BLaER1 (cell line): ENCODE measurements around the gene PTPRD.
"Not testable (repeated sequence)": the region's sequence is repeated elsewhere in the genome, so short reads cannot be mapped to it uniquely, and the experiment has no call there.

ENCODE experiments used
- H3K27ac ChIP-seq: shearing (Covaris generic); formaldehyde crosslinking; 2 replicates; pipeline ENCODE4 v1.8.1; 2022
- H3K27me3 ChIP-seq: shearing (Covaris generic); formaldehyde crosslinking; 2 replicates; pipeline ENCODE4 v1.8.1; 2022
- H3K36me3 ChIP-seq: shearing (Covaris generic); formaldehyde crosslinking; 2 replicates; pipeline ENCODE4 v1.8.1; 2022
- H3K4me1 ChIP-seq: shearing (Covaris generic); formaldehyde crosslinking; 2 replicates; pipeline ENCODE4 v1.8.1; 2022
- H3K4me2 ChIP-seq: shearing (Covaris generic); formaldehyde crosslinking; 2 replicates; pipeline ENCODE4 v1.8.1; 2022
- H3K4me3 ChIP-seq: shearing (Covaris generic); formaldehyde crosslinking; 2 replicates; pipeline ENCODE4 v1.8.1; 2022
- H3K9ac ChIP-seq: shearing (Covaris generic); formaldehyde crosslinking; 2 replicates; pipeline ENCODE4 v1.8.1; 2022
- H3K9me3 ChIP-seq: shearing (Covaris generic); formaldehyde crosslinking; 2 replicates; pipeline ENCODE4 v1.8.1; 2022
- H4K20me1 ChIP-seq: shearing (Covaris generic); formaldehyde crosslinking; 2 replicates; pipeline ENCODE4 v1.8.1; 2022
- Cebpa-rat ChIP-seq: shearing (Covaris generic); IDR thresholded peaks from 2 replicates; pipeline ENCODE4 v1.8.1; 2022

The PTPRD gene

DNA sequence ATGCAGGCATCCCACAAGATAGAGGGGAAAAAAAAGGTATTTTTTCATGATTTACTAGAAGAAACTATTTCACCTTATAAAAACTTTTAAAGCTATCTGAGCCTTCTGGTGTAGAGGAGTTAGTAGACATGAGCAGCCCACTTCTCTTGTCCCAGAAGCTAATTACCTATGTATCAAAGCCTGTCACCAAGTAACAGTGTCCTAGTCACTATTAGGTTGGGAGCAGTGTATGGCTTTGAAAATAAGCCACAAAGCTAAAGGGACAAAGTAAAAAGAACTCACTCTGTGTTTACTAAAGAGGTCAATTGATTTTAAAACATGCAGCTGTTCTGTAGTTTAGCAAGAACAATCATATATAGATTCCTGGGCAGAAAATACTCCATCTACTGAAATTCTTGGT, 1286.1 kb downstream of the PTPRD start:
- Histone ChIP-seq H4K20me1 (no peaks in the 10 kb centered on the region), H3K27ac (no peak overlapping the region), H3K27me3 (no peaks in the 10 kb centered on the region), H3K36me3 (no peaks in the 10 kb centered on the region), H3K9me3 (no peaks in the 10 kb centered on the region), H3K4me2 (no peak overlapping the region), H3K4me1 (no peaks in the 10 kb centered on the region), H3K9ac (no peak overlapping the region), H3K4me3 (no peak overlapping the region)
- no peak for TF ChIP-seq Cebpa-rat

DNA sequence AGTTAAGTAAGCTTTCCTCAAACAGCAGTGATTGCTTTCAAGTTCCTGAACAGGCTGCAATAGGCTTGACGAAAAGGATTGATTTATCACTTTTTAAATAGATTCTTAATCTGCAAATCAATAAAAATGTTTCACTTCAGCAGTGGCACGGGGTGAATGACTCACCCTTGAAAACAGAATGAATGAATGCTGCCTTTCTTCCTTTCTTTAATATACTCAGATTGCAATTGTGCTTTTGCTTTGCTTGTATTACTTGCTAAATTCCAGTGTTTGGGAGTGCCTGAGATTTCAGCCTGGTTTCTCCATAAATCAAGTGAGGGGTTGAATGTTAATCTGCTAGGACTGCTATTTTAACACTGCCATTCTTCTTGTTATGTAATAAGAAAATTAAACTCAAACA, 1293.8 kb downstream of the PTPRD start:
- no peak overlapping the region for H3K9ac ChIP-seq
- no peaks in the 10 kb centered on the region for H3K9me3 ChIP-seq
- H3K4me1 ChIP-seq = no peaks in the 10 kb centered on the region

DNA sequence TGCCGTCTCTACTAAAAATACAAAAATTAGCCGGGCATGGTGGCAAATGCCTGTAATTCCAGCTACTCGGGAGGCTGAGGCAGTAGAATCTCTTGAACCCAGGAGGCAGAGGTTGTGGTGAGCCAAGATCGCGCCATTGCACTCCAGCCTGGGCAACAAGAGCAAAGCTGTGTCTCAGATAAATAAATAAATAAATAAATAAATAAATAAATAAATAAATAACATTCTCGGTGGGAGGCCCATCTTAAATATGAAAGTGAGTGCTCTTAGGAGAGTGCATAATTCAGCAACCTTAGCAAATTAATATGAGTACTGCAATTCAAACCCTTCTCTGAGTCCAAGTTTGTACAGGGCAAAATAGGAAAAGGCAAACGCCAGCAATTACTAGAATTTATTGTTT, 1302.1 kb downstream of the PTPRD start:
- not testable (repeated sequence) for H3K9me3 ChIP-seq, H3K27me3 ChIP-seq, H3K27ac ChIP-seq, H3K4me3 ChIP-seq, H3K36me3 ChIP-seq, H3K9ac ChIP-seq, H3K4me1 ChIP-seq, H3K4me2 ChIP-seq, H4K20me1 ChIP-seq

More for the DNA sequence above, 1293.8 kb downstream of the PTPRD start:
- H3K36me3 ChIP-seq = no peaks in the 10 kb centered on the region
- no peak overlapping the region for H3K4me3 ChIP-seq
- H4K20me1 ChIP-seq = no peaks in the 10 kb centered on the region
- H3K4me2 ChIP-seq = no peak overlapping the region
- TF ChIP-seq Cebpa-rat = no peak
- H3K27ac ChIP-seq = no peak overlapping the region
- H3K27me3 ChIP-seq = no peaks in the 10 kb centered on the region

DNA sequence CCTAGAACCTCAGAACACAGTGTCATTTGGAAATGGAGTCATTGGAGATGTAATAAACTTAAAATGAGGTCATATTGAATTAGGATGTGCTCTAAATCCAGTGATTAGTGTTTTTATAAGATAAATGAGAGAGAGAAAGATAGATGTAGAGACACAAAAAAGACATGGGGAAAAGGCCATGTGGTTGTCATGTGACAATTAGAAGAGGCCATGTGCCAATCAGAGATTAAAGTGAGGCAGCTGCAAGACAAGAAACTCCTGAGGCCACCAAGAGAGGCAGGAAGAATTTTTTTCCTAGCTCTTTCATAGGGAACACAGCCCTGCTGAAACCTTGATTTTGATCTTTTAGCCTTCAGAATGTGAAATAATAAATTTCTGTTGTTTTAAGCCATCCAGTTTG, 1307.2 kb downstream of the PTPRD start:
- H3K27ac ChIP-seq = no peak overlapping the region
- no peaks in the 10 kb centered on the region for H3K27me3 ChIP-seq
- no peaks in the 10 kb centered on the region for H3K36me3 ChIP-seq
- TF ChIP-seq Cebpa-rat = no peak
- no peaks in the 10 kb centered on the region for H3K9me3 ChIP-seq
- no peaks in the 10 kb centered on the region for H3K4me1 ChIP-seq
- H4K20me1 ChIP-seq = no peaks in the 10 kb centered on the region
- no peak overlapping the region for H3K9ac ChIP-seq
- H3K4me3 ChIP-seq = no peak overlapping the region
- H3K4me2 ChIP-seq = no peak overlapping the region

DNA sequence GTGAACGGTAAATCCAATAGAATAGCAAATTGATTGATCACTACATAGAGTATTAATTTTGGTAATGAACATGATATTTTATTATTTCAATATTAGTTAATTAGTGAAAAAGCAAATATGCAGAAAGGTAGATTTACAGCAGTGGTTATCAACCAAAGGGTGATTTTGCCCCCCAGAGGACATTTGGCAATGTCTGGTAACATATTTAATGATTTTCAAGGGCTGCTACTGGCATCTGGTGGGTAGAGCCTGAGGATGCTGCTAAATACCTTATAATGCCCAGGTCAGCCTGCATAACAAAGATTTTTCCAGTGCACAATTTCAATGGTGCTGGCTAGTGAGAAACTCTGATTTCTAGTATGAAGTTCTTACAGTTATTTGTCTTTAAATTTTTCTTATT, 1313.7 kb downstream of the PTPRD start:
- TF ChIP-seq Cebpa-rat = no peak
- Histone ChIP-seq H4K20me1 (no peaks in the 10 kb centered on the region), H3K27ac (no peak overlapping the region), H3K27me3 (no peaks in the 10 kb centered on the region), H3K36me3 (no peaks in the 10 kb centered on the region), H3K4me2 (no peak overlapping the region), H3K4me3 (no peak overlapping the region), H3K4me1 (no peaks in the 10 kb centered on the region), H3K9ac (no peak overlapping the region), H3K9me3 (no peaks in the 10 kb centered on the region)

DNA sequence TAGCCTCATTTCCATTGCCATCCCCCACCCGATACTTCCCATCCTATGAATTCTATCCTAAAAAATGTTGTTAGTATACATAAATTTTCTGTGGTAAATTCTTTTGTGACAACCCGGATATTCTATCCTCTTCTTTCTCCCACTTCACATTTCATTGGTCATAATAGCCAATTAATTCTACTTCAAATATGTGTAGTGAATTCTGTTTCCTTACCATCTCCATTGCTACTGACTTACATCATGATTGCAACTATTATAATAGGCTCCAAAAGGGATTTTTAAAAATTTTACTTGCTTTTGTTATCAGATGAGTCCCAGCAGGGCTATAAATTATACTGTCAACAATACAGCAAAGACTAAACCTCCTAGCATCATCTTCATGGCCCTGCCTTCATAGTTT, 1326.8 kb downstream of the PTPRD start:
- Histone ChIP-seq H3K4me3 (no peak overlapping the region), H3K27ac (no peak overlapping the region), H3K9ac (no peak overlapping the region), H3K4me2 (no peak overlapping the region), H3K36me3 (no peaks in the 10 kb centered on the region), H3K27me3 (no peaks in the 10 kb centered on the region), H4K20me1 (no peaks in the 10 kb centered on the region), H3K4me1 (no peaks in the 10 kb centered on the region), H3K9me3 (no peaks in the 10 kb centered on the region)
- no peak for TF ChIP-seq Cebpa-rat

DNA sequence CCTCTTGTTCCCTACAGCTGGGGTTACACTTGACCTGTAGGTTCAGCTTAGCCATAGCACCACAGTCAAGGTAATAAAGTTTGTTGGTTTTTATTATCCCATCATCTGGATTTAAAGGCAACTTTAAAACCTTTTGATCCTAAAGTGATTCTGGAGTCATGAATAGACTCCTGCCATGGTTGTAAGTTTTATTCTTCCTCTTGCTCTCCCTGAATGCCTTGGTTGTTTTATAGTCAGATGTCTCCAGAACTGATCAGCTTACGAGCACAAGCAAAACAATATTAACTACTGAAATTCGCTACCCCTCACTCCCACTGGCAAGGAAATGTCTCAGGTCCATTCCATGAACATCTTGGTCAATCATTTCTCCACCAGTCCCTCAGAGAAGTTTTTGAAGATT, 1328.6 kb downstream of the PTPRD start:
- no peak for TF ChIP-seq Cebpa-rat
- no peak overlapping the region for H3K9ac ChIP-seq

DNA sequence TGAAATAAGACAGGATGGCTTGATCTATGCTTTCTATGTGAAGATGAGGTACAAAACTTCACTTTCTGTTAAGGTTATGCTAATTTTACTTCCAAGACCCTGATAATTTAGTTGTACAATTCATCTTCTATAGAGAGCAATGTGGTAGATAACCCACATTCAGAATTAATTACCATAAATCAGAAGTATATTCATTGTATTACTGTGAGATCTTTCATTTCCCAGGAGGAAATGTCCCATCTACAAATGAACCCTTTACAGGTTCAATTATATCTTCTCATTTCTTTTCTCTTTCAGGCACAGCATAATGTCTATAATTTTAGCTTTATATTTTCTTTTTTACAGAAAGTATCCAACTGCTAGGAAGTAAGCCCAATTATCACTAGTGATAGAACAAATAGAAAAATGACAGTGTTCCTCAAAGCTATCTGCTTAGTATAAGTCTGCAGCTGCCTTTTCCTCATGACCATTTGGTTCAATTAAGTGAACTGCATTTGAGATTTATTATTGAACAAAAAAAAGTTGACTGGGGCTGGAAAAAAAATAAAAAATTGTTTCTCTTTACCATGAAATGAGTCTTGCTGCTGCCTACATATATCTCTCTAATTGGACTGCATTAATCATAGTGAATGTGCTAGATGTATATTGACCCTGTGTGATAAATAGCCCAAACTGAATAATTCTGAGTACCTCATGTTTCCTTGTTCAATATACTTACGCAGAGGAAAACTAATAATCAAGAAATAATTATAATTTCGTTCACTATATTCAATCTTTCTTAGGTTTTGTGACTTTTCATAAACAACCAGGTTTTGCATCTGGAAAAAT, 1329.4 kb downstream of the PTPRD start:
- H3K9ac ChIP-seq = no peak overlapping the region
- H3K27ac ChIP-seq = no peak overlapping the region
- TF ChIP-seq Cebpa-rat = no peak
- H3K4me3 ChIP-seq = no peak overlapping the region
- no peaks in the 10 kb centered on the region for H3K9me3 ChIP-seq
- no peaks in the 10 kb centered on the region for H4K20me1 ChIP-seq
- no peaks in the 10 kb centered on the region for H3K27me3 ChIP-seq
- H3K4me2 ChIP-seq = no peak overlapping the region
- H3K4me1 ChIP-seq = no peaks in the 10 kb centered on the region
- H3K36me3 ChIP-seq = no peaks in the 10 kb centered on the region

More for the DNA sequence above, 1328.6 kb downstream of the PTPRD start:
- no peak overlapping the region for H3K4me2 ChIP-seq
- H3K9me3 ChIP-seq = no peaks in the 10 kb centered on the region
- H4K20me1 ChIP-seq = no peaks in the 10 kb centered on the region
- H3K4me1 ChIP-seq = no peaks in the 10 kb centered on the region
- H3K4me3 ChIP-seq = no peak overlapping the region
- no peaks in the 10 kb centered on the region for H3K27me3 ChIP-seq
- no peaks in the 10 kb centered on the region for H3K36me3 ChIP-seq
- H3K27ac ChIP-seq = no peak overlapping the region

DNA sequence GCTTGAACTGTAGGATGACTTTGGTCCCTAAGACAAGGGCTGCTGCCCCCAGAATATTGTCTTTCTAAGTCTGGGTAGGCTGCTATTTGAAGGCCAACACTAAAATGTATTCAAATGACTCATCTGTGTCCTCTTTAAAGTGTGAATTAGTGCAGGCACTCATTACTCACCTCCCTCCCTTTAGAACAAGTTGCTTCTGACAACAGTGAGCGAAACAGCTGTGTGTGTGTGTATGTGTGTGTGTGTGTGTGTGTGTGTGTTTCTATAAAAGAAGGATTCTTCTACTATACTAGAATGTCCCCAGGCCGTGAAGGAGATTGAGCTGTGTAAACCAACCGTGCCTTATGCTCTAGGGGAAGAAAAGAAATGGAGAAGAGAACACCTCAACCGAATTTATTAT, 1337.2 kb downstream of the PTPRD start:
- no peak overlapping the region for H3K4me3 ChIP-seq
- H3K4me1 ChIP-seq = no peaks in the 10 kb centered on the region
- no peak overlapping the region for H3K4me2 ChIP-seq
- H3K27ac ChIP-seq = no peak overlapping the region
- H3K36me3 ChIP-seq = no peaks in the 10 kb centered on the region
- H3K9me3 ChIP-seq = no peaks in the 10 kb centered on the region
- no peak overlapping the region for H3K9ac ChIP-seq
- H4K20me1 ChIP-seq = no peaks in the 10 kb centered on the region
- no peak for TF ChIP-seq Cebpa-rat
- H3K27me3 ChIP-seq = no peaks in the 10 kb centered on the region

DNA sequence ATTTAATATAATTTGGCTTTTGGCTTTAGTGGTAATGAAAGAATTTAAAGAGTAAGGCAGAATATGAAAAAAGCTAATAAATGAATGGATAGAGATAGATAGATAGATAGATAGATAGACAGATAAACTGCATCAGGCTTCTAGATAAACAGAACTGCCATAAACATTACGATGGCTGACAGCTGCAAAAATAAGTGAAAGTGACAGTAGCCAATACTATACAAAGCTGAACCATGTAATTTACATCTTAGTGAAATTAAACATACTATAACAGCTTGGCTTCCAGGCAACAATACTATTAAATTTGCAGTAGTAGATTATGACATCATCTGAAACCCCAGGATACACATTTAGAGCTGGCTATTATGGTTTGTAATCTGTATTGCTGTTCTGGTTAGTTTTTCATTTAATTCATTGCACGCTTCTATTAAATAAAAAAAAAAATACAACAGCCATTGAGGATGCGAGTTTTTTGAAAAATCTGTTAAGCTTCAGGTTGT, 1354.8 kb downstream of the PTPRD start:
- Histone ChIP-seq H3K9ac (no peak overlapping the region), H3K4me3 (no peak overlapping the region), H3K9me3 (no peaks in the 10 kb centered on the region), H4K20me1 (no peaks in the 10 kb centered on the region), H3K27me3 (no peaks in the 10 kb centered on the region), H3K4me2 (no peak overlapping the region), H3K27ac (no peak overlapping the region), H3K36me3 (no peaks in the 10 kb centered on the region), H3K4me1 (no peaks in the 10 kb centered on the region)
- TF ChIP-seq Cebpa-rat = no peak
